LHCN-M2 (cell line): ENCODE results near the gene CEMIP. TPM values are rescaled to one million over a fixed set of nuclear protein-coding genes. Genes with fewer than 3 reads are reported as not detected.
"Not testable (repeated sequence)": the region's sequence is repeated elsewhere in the genome, so short reads cannot be mapped to it uniquely, and the experiment has no call there.

Source experiments
- DNase-seq: peaks from one replicate; pipeline ENCODE4 v3.0.0-alpha.2; 2012; ENCODE audit warnings: low read depth
- total RNA-seq: library from RNA; depleted of rRNA; stranded (reverse); fragments of >200 nt; gene quantifications from 2 replicates; pipeline ENCODE4 v1.2.3, GENCODE V29; 2014

CEMIP gene
- total RNA-seq, 1 experiment from 2014 or later, result 4.5 TPM

GRCh38 chr15:80760960-80761359 is 18.2 kb upstream of the CEMIP start:
- DNase-seq, result no peak

GRCh38 chr15:80761754-80762153 is 17.4 kb upstream of the CEMIP start:
- DNase-seq, result no peak

- not testable (repeated sequence) for DNase-seq
These were observed 15.9 kb upstream of the CEMIP start for GRCh38 chr15:80763235-80763634.

GRCh38 chr15:80764535-80764934 is 14.6 kb upstream of the CEMIP start:
- no peak for DNase-seq

GRCh38 chr15:80766275-80766674 is 12.9 kb upstream of the CEMIP start:
- no peak for DNase-seq

GRCh38 chr15:80768158-80768557 is 11.0 kb upstream of the CEMIP start:
- no peak for DNase-seq

GRCh38 chr15:80769153-80769828 is 9.9 kb upstream of the CEMIP start:
- no peak for DNase-seq

- peak; percentile 28 for DNase-seq
These were observed 9.1 kb upstream of the CEMIP start for GRCh38 chr15:80769829-80770705.

GRCh38 chr15:80773122-80773551 is 6.0 kb upstream of the CEMIP start:
- DNase-seq, result no peak

GRCh38 chr15:80773792-80774352 is 5.3 kb upstream of the CEMIP start:
- no peak for DNase-seq

- DNase-seq, result no peak
These were observed 4.7 kb upstream of the CEMIP start for GRCh38 chr15:80774486-80774885.

- DNase-seq, result no peak
These were observed 3.8 kb upstream of the CEMIP start for GRCh38 chr15:80775338-80775737.

- peak; percentile 52 for DNase-seq
These were observed 2.6 kb upstream of the CEMIP start for GRCh38 chr15:80776420-80777045.

GRCh38 chr15:80777137-80777536 is 2.0 kb upstream of the CEMIP start:
- peak; percentile 91 for DNase-seq

- no peak for DNase-seq
These were observed 1.1 kb upstream of the CEMIP start for GRCh38 chr15:80777826-80778620.

GRCh38 chr15:80778621-80778963 is 578 bp upstream of the CEMIP start:
- DNase-seq, result no peak

GRCh38 chr15:80779658-80780415 is 667 bp downstream of the CEMIP start:
- peak; percentile 28 for DNase-seq

- DNase-seq, result peak; percentile 35
These were observed 1.4 kb downstream of the CEMIP start for GRCh38 chr15:80780416-80781221.

GRCh38 chr15:80783260-80783659 is 4.1 kb downstream of the CEMIP start:
- DNase-seq, result no peak

GRCh38 chr15:80785335-80785734 is 6.2 kb downstream of the CEMIP start:
- no peak for DNase-seq
